ENCODE data around the gene CALCR.
"Not testable (repeated sequence)": the region's sequence is repeated elsewhere in the genome, so short reads cannot be mapped to it uniquely, and the experiment has no call there.

The CALCR gene

GRCh38 chr7:93559639-93560491, 14.7 kb downstream of the CALCR start:
- DNase-seq: peak in 3 of 4 experiments; percentile 7 to 78 (median 69)

- peak; percentile 18 to 71 (median 44) for DNase-seq
Measured at GRCh38 chr7:93558705-93559614, 15.6 kb downstream of the CALCR start.

GRCh38 chr7:93551931-93552330, 22.6 kb downstream of the CALCR start:
- DNase-seq: no peak

GRCh38 chr7:93551063-93551895, 23.2 kb downstream of the CALCR start:
- peak; percentile 43 to 71 (median 52) for DNase-seq

- no peak for DNase-seq
Measured at GRCh38 chr7:93547716-93548115, 26.8 kb downstream of the CALCR start.

- DNase-seq: no peak
Measured at GRCh38 chr7:93544691-93545090, 29.8 kb downstream of the CALCR start.

GRCh38 chr7:93538061-93538460, 36.5 kb downstream of the CALCR start:
- no peak for DNase-seq

- no peak for DNase-seq
Measured at GRCh38 chr7:93535616-93536015, 38.9 kb downstream of the CALCR start.

- DNase-seq: no peak
Measured at GRCh38 chr7:93530701-93531100, 43.8 kb downstream of the CALCR start.

- DNase-seq: no peak
Measured at GRCh38 chr7:93516834-93517233, 57.7 kb downstream of the CALCR start.

GRCh38 chr7:93515144-93515543, 59.4 kb downstream of the CALCR start:
- DNase-seq: no peak

GRCh38 chr7:93509303-93509702, 65.2 kb downstream of the CALCR start:
- no peak for DNase-seq

GRCh38 chr7:93503088-93503487, 71.4 kb downstream of the CALCR start:
- no peak for DNase-seq

GRCh38 chr7:93491860-93492259, 82.7 kb downstream of the CALCR start:
- not testable (repeated sequence) for DNase-seq

- DNase-seq: no peak
Measured at GRCh38 chr7:93476491-93477344, 97.8 kb downstream of the CALCR start.

- no peak for DNase-seq
Measured at GRCh38 chr7:93475811-93476210, 98.7 kb downstream of the CALCR start.

GRCh38 chr7:93471456-93471855, 103.1 kb downstream of the CALCR start:
- DNase-seq: no peak

GRCh38 chr7:93463764-93464163, 110.8 kb downstream of the CALCR start:
- no peak for DNase-seq

- DNase-seq: peak; percentile 18 to 37 (median 26)
Measured at GRCh38 chr7:93461350-93461749, 113.2 kb downstream of the CALCR start.

GRCh38 chr7:93453262-93453661, 121.3 kb downstream of the CALCR start:
- no peak for DNase-seq

- DNase-seq: no peak
Measured at GRCh38 chr7:93448176-93448575, 126.3 kb downstream of the CALCR start.

GRCh38 chr7:93447509-93447908, 127.0 kb downstream of the CALCR start:
- DNase-seq: no peak
